ENCODE measurements around the gene RBM48.

GRCh38 chr7:92527300-92528187 lies 1.1 kb upstream of the RBM48 start:
- TF ChIP-seq, protein P1, sequence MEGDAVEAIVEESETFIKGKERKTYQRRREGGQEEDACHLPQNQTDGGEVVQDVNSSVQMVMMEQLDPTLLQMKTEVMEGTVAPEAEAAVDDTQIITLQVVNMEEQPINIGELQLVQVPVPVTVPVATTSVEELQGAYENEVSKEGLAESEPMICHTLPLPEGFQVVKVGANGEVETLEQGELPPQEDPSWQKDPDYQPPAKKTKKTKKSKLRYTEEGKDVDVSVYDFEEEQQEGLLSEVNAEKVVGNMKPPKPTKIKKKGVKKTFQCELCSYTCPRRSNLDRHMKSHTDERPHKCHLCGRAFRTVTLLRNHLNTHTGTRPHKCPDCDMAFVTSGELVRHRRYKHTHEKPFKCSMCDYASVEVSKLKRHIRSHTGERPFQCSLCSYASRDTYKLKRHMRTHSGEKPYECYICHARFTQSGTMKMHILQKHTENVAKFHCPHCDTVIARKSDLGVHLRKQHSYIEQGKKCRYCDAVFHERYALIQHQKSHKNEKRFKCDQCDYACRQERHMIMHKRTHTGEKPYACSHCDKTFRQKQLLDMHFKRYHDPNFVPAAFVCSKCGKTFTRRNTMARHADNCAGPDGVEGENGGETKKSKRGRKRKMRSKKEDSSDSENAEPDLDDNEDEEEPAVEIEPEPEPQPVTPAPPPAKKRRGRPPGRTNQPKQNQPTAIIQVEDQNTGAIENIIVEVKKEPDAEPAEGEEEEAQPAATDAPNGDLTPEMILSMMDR (IDR thresholded peaks at IDR 0.05) = no peak
- TF ChIP-seq EZH2 (IDR thresholded peaks at IDR 0.05; ENCODE audit: borderline replicate concordance, insufficient read depth, low read depth, low read length, poor library complexity, severe bottlenecking) = no peak
